Right lobe of liver (tissue), 6 donors: ENCODE data around the gene ADAMTS2. TPM values are rescaled to one million over a fixed set of nuclear protein-coding genes. Genes with fewer than 3 reads are reported as not detected.

Experiments used
- ATAC-seq, 4 donors: fragments of 200-7000 bp; cut with Tn5 transposase; one replicate each; pipeline ENCODE4 v1.9.1; 2020; ENCODE audit warnings: mild to moderate bottlenecking in 4 of 4, moderate library complexity in 4 of 4
- DNase-seq, 3 donors: peaks; one replicate each; pipeline ENCODE4 v3.0.0-alpha.2; 2020
- H3K27ac ChIP-seq, 3 donors: fragments of 200-600 bp; one replicate each; pipeline ENCODE4 v1.8.0; 2022
- H3K27me3 ChIP-seq, 2 donors: fragments of 200-600 bp; one replicate each; pipeline ENCODE4 v1.8.0; 2022
- H3K36me3 ChIP-seq, 4 donors: fragments of 200-600 bp; sonication (generic) in 1 of 4; one replicate each; pipeline versions ENCODE4 v1.5.1 to v1.8.0; 2017 to 2022; ENCODE audit warnings: control low read depth in 1 of 4
- H3K4me1 ChIP-seq, 4 donors: fragments of 200-600 bp; sonication (generic) in 1 of 4; one replicate each; pipeline versions ENCODE4 v1.5.1 to v1.8.0; 2017 to 2022; ENCODE audit warnings: control low read depth in 1 of 4
- H3K4me3 ChIP-seq, 3 donors: fragments of 200-600 bp; one replicate each; pipeline ENCODE4 v1.8.0; 2022
- H3K9me3 ChIP-seq, 4 donors: fragments of 200-600 bp; sonication (generic) in 1 of 4; one replicate each; pipeline versions ENCODE4 v1.5.1 to v1.8.0; 2017 to 2022; ENCODE audit warnings: control low read depth in 1 of 4
- CTCF ChIP-seq, 4 donors: fragments of 200-600 bp in 3 of 4; fragments of 450-650 bp in 1 of 4; IDR thresholded peaks; one replicate each; pipeline versions ENCODE4 v1.5.1 to v1.8.0; 2016 to 2022; ENCODE audit warnings: antibody characterized with exemption in 4 of 4, mild to moderate bottlenecking in 2 of 4
- POLR2A ChIP-seq: fragments of 450-650 bp; IDR thresholded peaks from one replicate; pipeline ENCODE4 v1.6.1; 2017; ENCODE audit warnings: antibody characterized with exemption, mild to moderate bottlenecking
- WGBS: methylation state at CpG from one replicate; pipeline ENCODE4 v1.1.6; 2018; ENCODE audit warnings: low coverage, low lambda C conversion rate; ENCODE audit not compliant: insufficient coverage; ENCODE audit errors: missing lambda C conversion rate; 5-methylcytosine and 5-hydroxymethylcytosine counted together
- intact Hi-C, 2 donors: fragments of 100-400 bp; cut with DNase I; formaldehyde crosslinking; loops; one replicate each; pipeline versions ENCODE4 v1.11.2 to v1.14.1; 2022
- total RNA-seq, 6 experiments: library from RNA; depleted of rRNA in 2 of 6; stranded (reverse); fragments of >200 nt in 2 of 6; fragmentation: NEBNext Ultra II Directional in 3 of 6; extraction: Animal tissue kit (Norgen Biotek cat#: 25700) in 3 of 6; gene quantifications; one replicate each; pipeline versions ENCODE4 v1.1.0 to v1.2.4, GENCODE V29; 2016 to 2023
- donor health status: DM: no; HTN: yes; CAD: no.
- donor health status: DM: no; HTN: no; CAD: no.
- donor health status: DM: no; HTN: no; CAD: no.
- donor health status: DM: no; HTN: yes; CAD: no.
- donor health status: DM: no; HTN: yes; CAD: no.

Gene ADAMTS2
- total RNA-seq, 6 experiments from 2014 or later = 6.3 to 18.9 (median 13.5) TPM

DNA sequence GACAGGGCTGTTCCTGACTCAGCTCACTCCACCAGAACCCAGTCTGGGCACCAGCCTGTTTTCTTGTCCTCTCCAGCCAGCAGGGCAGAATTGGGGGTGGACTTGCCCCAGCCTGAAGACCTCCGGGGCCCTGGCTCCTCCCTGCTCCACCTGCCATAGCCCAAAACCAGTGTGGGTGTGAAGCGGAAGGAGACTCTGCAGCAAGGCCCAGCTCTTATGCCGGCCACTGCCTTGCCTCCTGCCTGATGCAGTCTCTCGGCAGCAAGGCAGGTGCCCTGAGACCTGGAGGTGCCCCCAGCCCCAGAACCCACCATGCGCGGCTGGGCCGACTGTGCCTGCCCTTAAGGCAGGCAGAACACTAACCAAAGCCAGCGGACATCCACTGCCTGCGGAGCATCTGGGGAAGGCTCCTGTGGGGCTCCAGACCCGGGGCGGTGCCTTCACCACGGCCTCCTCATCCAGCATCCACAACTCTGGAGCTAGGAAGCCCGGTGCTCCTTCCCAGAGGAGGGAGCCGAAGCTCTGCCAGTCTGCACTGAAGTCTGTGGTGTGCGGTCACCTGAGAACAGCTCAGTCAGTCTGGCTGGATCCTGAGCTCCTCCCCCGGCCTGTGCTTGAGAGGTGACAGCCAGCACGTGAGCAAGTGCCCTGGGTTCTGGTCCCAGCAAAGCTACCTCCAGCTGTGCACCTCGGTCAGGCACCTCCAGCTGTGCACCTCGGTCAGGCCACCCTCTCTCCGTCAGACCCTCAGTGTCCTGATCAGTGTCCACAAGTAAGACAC is 116.7 kb downstream of the ADAMTS2 start:
- TF ChIP-seq POLR2A = no peak
- TF ChIP-seq CTCF (IDR thresholded peaks at IDR 0.05) = no peak
- H3K36me3 ChIP-seq = no peaks in the 10 kb centered on the region
- WGBS = no CpG with 5 or more reads among the region's 20 CpGs
- ATAC-seq = peak in 2 of 4 donors; percentile 13 to 14
- H3K27me3 ChIP-seq = no peaks in the 10 kb centered on the region
- DNase-seq = peak in 2 of 3 donors; percentile 35 to 41
- H3K4me3 ChIP-seq = no peak overlapping the region
- H3K4me1 ChIP-seq = no peaks in the 10 kb centered on the region
- H3K27ac ChIP-seq = no peak overlapping the region
- no peaks in the 10 kb centered on the region for H3K9me3 ChIP-seq
- intact Hi-C loops = no loop called here

GRCh38 chr5:179227580-179228311 is 117.5 kb downstream of the ADAMTS2 start:
- Histone ChIP-seq H3K4me1 (no peaks in the 10 kb centered on the region), H3K4me3 (no peak overlapping the region), H3K27me3 (no peaks in the 10 kb centered on the region), H3K9me3 (no peaks in the 10 kb centered on the region), H3K27ac (no peak overlapping the region), H3K36me3 (no peaks in the 10 kb centered on the region)
- WGBS = 51% methylated on average over 8 of the region's 17 CpGs
- DNase-seq = peak in 2 of 3 donors; percentile 37 to 38
- intact Hi-C loops = no loop called here
- ATAC-seq = peak in 2 of 4 donors; percentile 13 to 14
- TF ChIP-seq CTCF (IDR thresholded peaks at IDR 0.05) (no peak), POLR2A (no peak)

GRCh38 chr5:179227229-179227579 is 118.1 kb downstream of the ADAMTS2 start:
- TF ChIP-seq POLR2A (no peak), CTCF (IDR thresholded peaks at IDR 0.05) (no peak)
- DNase-seq (peak in 2 of 3 donors; percentile 21 to 28), ATAC-seq (no peak)
- intact Hi-C loops = no loop called here
- H3K4me3 ChIP-seq = no peak overlapping the region
- 40% methylated on average over 1 of the region's 4 CpGs for WGBS
- H3K9me3 ChIP-seq = no peaks in the 10 kb centered on the region
- H3K4me1 ChIP-seq = no peaks in the 10 kb centered on the region
- H3K27ac ChIP-seq = no peak overlapping the region
- no peaks in the 10 kb centered on the region for H3K27me3 ChIP-seq
- no peaks in the 10 kb centered on the region for H3K36me3 ChIP-seq

DNA sequence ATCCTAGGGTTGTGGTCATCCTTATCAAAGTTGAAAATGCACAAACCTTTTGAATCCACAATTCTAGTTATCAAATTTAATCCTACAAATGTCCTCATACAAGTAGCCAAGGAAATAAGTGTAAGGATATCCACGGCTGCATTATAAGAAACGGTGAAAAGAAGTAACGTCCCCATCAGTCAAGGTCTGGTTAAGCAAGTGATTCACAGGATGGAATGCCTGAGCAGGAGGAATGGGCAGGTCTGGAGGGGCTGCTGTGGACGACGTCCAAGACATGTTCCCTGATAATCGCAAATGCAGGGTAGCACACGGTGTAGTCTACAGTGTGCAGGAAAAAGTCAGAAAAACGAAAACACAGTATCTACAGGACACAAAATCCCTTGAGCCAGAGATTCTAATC is 118.6 kb downstream of the ADAMTS2 start:
- TF ChIP-seq CTCF (IDR thresholded peaks at IDR 0.05) (no peak), POLR2A (no peak)
- Histone ChIP-seq H3K9me3 (no peaks in the 10 kb centered on the region), H3K4me1 (no peaks in the 10 kb centered on the region), H3K27me3 (no peaks in the 10 kb centered on the region), H3K36me3 (no peaks in the 10 kb centered on the region), H3K4me3 (no peak overlapping the region), H3K27ac (no peak overlapping the region)
- DNase-seq = no peak
- no peak for ATAC-seq
- intact Hi-C loops = no loop called here
- WGBS = 54% methylated on average over 8 of the region's 8 CpGs
